Right hindlimb (tissue), 1 donor: ENCODE data around the gene TPPP.

Experiments
- DNase-seq: peaks from one replicate; pipeline ENCODE4 v3.0.0-alpha.2; 2018

The TPPP gene

GRCh38 chr5:664343-664993, 28.7 kb downstream of the TPPP start:
- DNase-seq, result no peak

GRCh38 chr5:663436-664342, 29.5 kb downstream of the TPPP start:
- no peak for DNase-seq

GRCh38 chr5:662751-663435, 30.3 kb downstream of the TPPP start:
- DNase-seq, result no peak

GRCh38 chr5:661891-662750, 31.0 kb downstream of the TPPP start:
- no peak for DNase-seq

- no peak for DNase-seq
These were observed 32.6 kb downstream of the TPPP start for GRCh38 chr5:660491-661030.

- DNase-seq, result no peak
These were observed 33.5 kb downstream of the TPPP start for GRCh38 chr5:659496-660263.

- no peak for DNase-seq
These were observed 35.0 kb downstream of the TPPP start for GRCh38 chr5:658103-658502.

GRCh38 chr5:657570-657969, 35.6 kb downstream of the TPPP start:
- no peak for DNase-seq

- DNase-seq, result no peak
These were observed 37.7 kb downstream of the TPPP start for GRCh38 chr5:655406-655805.

- no peak for DNase-seq
These were observed 38.9 kb downstream of the TPPP start for GRCh38 chr5:654071-654778.

GRCh38 chr5:652773-653350, 40.3 kb downstream of the TPPP start:
- no peak for DNase-seq

- DNase-seq, result no peak
These were observed 41.1 kb downstream of the TPPP start for GRCh38 chr5:652023-652515.

- DNase-seq, result no peak
These were observed 41.7 kb downstream of the TPPP start for GRCh38 chr5:651296-652022.

- DNase-seq, result no peak
These were observed 45.4 kb downstream of the TPPP start for GRCh38 chr5:647727-648126.

- DNase-seq, result no peak
These were observed 45.8 kb downstream of the TPPP start for GRCh38 chr5:647311-647710.

GRCh38 chr5:646396-647201, 46.6 kb downstream of the TPPP start:
- DNase-seq, result no peak

GRCh38 chr5:645421-645820, 47.7 kb downstream of the TPPP start:
- no peak for DNase-seq

- DNase-seq, result no peak
These were observed 48.2 kb downstream of the TPPP start for GRCh38 chr5:644971-645370.

GRCh38 chr5:644509-644908, 48.6 kb downstream of the TPPP start:
- DNase-seq, result no peak
